GM21447 (cell line): ENCODE measurements around the gene OPA3.

ENCODE experiments used
- ATAC-seq: cut with Tn5 transposase; IDR thresholded peaks from one replicate; pipeline ENCODE4 v1.9.1; 2021; ENCODE audit not compliant: unreplicated experiment

The OPA3 gene

GRCh38 chr19:45568732-45569131 lies 15.9 kb downstream of the OPA3 start:
- no peak for ATAC-seq

GRCh38 chr19:45567609-45568008 lies 17.0 kb downstream of the OPA3 start:
- ATAC-seq: no peak

GRCh38 chr19:45564131-45564780 lies 20.3 kb downstream of the OPA3 start:
- ATAC-seq: no peak

GRCh38 chr19:45560686-45561085 lies 23.9 kb downstream of the OPA3 start:
- no peak for ATAC-seq

- no peak for ATAC-seq
These were observed 24.6 kb downstream of the OPA3 start for GRCh38 chr19:45560038-45560437.

GRCh38 chr19:45558399-45558878 lies 26.2 kb downstream of the OPA3 start:
- no peak for ATAC-seq

GRCh38 chr19:45556835-45557234 lies 27.8 kb downstream of the OPA3 start:
- no peak for ATAC-seq

GRCh38 chr19:45554481-45554880 lies 30.1 kb downstream of the OPA3 start:
- ATAC-seq: no peak

GRCh38 chr19:45553464-45553863 lies 31.1 kb downstream of the OPA3 start:
- no peak for ATAC-seq

GRCh38 chr19:45547965-45548609 lies 36.5 kb downstream of the OPA3 start:
- ATAC-seq: no peak

- no peak for ATAC-seq
These were observed 37.3 kb downstream of the OPA3 start for GRCh38 chr19:45547211-45547770.

GRCh38 chr19:45542234-45542668 lies 42.4 kb downstream of the OPA3 start:
- ATAC-seq: no peak

- no peak for ATAC-seq
These were observed 45.1 kb downstream of the OPA3 start for GRCh38 chr19:45539459-45539858.

- ATAC-seq: no peak
These were observed 53.3 kb downstream of the OPA3 start for GRCh38 chr19:45531349-45531748.

- no peak for ATAC-seq
These were observed 55.2 kb downstream of the OPA3 start for GRCh38 chr19:45529420-45529785.

- ATAC-seq: no peak
These were observed 55.7 kb downstream of the OPA3 start for GRCh38 chr19:45528744-45529419.

GRCh38 chr19:45528149-45528743 lies 56.4 kb downstream of the OPA3 start:
- no peak for ATAC-seq

GRCh38 chr19:45527731-45528130 lies 56.9 kb downstream of the OPA3 start:
- ATAC-seq: no peak

GRCh38 chr19:45526971-45527370 lies 57.6 kb downstream of the OPA3 start:
- ATAC-seq: no peak

GRCh38 chr19:45526143-45526542 lies 58.5 kb downstream of the OPA3 start:
- no peak for ATAC-seq

GRCh38 chr19:45524575-45525129 lies 60.0 kb downstream of the OPA3 start:
- no peak for ATAC-seq
